ENCODE results near the gene AOX1.
"Not testable (repeated sequence)": the region's sequence is repeated elsewhere in the genome, so short reads cannot be mapped to it uniquely, and the experiment has no call there.

The AOX1 gene

DNA sequence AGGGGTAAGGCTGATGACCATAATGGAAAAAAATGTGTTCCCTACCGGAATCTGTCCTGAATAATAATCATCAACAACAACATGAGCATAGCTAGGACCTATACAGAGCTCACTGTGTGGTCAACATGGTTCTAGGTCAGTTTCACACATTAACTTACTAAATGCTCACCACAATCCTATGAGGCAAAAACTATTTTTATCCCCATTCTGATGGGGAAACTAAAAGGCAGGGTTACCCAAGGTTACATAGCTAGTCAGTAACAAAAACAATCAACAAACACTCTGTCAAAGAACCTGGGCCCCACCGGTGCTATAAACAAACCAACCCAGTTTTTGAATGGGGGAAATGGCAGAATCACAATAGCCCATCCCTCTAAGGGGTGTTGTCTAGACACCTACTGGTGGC, 40.1 kb downstream of the AOX1 start:
- H3K27ac ChIP-seq, result no peak overlapping the region
- TF ChIP-seq, protein P1, sequence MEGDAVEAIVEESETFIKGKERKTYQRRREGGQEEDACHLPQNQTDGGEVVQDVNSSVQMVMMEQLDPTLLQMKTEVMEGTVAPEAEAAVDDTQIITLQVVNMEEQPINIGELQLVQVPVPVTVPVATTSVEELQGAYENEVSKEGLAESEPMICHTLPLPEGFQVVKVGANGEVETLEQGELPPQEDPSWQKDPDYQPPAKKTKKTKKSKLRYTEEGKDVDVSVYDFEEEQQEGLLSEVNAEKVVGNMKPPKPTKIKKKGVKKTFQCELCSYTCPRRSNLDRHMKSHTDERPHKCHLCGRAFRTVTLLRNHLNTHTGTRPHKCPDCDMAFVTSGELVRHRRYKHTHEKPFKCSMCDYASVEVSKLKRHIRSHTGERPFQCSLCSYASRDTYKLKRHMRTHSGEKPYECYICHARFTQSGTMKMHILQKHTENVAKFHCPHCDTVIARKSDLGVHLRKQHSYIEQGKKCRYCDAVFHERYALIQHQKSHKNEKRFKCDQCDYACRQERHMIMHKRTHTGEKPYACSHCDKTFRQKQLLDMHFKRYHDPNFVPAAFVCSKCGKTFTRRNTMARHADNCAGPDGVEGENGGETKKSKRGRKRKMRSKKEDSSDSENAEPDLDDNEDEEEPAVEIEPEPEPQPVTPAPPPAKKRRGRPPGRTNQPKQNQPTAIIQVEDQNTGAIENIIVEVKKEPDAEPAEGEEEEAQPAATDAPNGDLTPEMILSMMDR (conservative IDR thresholded peaks at IDR 0.05), result no peak
- TF ChIP-seq ZFX (IDR thresholded peaks at IDR 0.05), result no peak

DNA sequence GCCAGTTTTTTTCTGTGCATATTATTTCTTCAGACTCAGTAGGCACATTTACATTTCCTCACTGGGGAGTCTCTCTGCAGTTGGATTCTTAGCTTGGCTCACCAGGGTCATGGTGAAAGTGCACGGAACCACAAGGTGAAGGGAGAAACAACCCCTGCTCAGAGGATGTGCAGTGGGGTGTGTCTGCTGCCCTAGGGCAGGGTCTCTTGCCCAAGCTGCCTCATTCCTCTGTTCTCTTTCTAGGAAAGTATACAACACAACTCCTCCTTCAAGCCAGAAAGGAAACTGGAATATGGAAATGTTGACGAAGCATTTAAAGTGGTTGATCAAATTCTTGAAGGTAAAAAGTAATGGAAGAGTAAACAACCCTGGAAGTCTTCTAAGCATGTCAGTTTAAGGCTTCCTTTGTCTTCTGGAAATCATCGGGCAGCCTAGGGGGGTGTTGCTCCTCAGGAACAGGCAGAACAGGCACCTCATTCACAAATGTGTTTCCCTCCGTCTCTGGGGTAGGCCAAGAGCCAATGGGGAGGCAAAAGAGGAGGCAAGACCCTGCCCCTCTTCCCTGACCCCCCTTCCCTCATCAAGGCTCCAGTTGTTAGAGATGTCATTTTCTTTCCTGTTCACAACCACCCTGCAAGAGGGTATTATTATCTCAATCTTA, 41.4 kb downstream of the AOX1 start:
- H3K27ac ChIP-seq, result no peak overlapping the region
- no peak for TF ChIP-seq ZFX (IDR thresholded peaks at IDR 0.05)
- TF ChIP-seq, protein P1 (conservative IDR thresholded peaks at IDR 0.05), result no peak

DNA sequence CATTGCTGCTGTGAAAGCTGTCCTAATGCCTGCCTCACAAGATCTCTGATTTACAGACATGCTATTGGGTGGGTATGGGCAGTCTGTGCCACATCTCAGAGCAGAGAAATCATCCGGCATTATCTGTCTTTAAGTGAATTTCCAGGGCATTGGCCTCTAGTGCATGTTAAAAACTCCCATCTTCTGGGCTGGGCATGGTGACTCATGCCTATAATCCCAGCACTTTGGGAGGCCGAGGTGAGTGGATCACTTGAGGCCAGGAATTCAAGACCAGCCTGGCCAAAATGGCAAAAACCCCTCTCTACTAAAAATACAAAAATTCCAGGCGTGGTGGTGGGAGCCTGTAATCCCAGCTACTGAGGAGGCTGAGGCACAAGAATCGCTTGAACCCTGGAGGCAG, 42.6 kb downstream of the AOX1 start:
- H3K27ac ChIP-seq, result not testable (repeated sequence)

DNA sequence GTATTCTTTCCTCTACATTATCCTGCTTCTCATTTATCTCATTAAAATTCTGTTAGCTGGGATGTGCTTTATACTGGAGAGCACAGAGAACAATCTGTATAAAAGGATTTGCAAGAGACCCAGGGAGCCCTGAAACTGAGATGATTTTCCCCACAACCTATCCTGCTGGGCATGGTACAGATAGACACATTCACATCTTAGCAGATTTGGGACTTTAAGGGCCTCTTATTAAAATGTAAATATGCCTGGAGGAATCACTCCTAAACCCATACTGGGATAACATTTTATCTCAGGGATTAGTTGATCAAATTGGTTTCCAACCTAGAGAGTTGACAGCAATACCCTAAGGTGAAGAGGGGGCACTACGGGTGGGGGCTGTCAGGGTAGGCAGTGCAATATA, 45.5 kb downstream of the AOX1 start:
- no peak overlapping the region for H3K27ac ChIP-seq
- TF ChIP-seq, protein P1 (conservative IDR thresholded peaks at IDR 0.05), result no peak
- TF ChIP-seq ZFX (IDR thresholded peaks at IDR 0.05), result no peak

DNA sequence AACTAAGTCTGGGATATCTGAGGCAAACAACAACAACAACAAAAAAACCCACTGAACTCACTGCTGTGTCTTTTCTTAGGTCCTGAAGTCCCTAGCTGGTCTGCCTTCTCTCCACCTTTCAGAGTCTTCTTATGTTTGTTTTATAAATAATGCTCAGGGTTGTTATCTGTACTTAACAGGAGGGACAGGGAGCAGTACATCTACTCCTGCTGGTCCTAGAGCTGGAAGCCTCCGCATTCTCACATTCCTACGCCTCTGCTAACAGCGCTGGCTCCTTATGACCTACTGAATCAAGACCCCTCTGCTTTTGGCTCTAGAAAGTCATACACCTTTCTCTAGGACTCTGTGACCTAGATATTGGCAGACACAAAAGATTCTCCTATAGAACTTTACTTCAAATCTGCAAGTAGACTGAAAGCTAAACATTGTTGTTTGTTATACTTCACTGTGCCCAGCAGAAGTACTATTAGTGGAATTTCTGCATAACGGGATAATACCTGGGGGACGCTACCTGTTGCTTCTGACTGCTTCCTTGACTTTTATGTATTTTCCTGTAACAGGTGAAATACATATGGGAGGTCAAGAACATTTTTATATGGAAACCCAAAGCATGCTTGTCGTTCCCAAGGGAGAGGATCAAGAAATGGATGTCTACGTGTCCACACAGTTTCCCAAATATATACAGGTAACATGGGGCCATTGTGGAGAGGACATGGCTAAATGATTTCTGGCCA, 48.6 kb downstream of the AOX1 start:
- no peak for TF ChIP-seq ZFX (IDR thresholded peaks at IDR 0.05)
- TF ChIP-seq, protein P1 (conservative IDR thresholded peaks at IDR 0.05), result no peak
- no peak overlapping the region for H3K27ac ChIP-seq

DNA sequence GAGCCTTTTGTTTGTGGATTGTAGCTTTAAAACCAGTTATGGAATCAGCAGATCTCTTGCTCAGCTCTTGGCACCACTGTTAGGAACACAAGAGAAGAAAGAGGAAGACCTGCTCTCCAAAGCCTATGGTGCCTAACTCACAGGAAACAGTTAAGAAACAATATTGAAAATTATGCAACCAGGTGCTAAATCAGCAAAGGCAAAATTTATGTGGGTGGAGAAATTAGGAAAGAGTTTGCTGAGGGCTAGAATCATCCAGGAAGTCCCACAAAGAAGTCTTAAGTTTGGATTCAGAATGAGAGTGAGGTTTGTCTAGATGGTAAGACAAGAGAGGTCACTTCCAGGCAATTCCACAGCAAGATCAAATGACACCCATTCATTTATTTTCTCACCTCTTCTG, 49.4 kb downstream of the AOX1 start:
- TF ChIP-seq, protein P1 (conservative IDR thresholded peaks at IDR 0.05), result no peak
- no peak for TF ChIP-seq ZFX (IDR thresholded peaks at IDR 0.05)
- H3K27ac ChIP-seq, result no peak overlapping the region

DNA sequence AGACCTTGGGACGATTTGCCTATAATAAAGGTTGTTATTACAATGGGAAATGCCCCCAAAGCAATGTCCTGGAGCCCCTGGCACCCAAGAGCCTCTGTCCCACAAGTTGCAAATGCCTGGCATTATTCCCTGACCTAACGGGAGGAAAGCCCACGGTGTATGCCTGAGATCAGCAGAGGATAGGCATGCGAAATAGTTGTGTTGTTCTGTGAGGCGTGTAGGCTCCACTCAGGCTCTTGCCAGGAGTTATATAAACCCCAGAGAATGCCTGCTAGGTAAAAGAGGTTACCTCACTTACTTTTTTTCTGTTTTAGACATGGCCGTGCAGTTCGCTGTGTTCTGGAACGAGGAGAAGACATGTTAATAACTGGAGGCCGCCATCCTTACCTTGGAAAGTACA, 52.1 kb downstream of the AOX1 start:
- no peak overlapping the region for H3K27ac ChIP-seq
- TF ChIP-seq, protein P1 (conservative IDR thresholded peaks at IDR 0.05), result no peak
- no peak for TF ChIP-seq ZFX (IDR thresholded peaks at IDR 0.05)

DNA sequence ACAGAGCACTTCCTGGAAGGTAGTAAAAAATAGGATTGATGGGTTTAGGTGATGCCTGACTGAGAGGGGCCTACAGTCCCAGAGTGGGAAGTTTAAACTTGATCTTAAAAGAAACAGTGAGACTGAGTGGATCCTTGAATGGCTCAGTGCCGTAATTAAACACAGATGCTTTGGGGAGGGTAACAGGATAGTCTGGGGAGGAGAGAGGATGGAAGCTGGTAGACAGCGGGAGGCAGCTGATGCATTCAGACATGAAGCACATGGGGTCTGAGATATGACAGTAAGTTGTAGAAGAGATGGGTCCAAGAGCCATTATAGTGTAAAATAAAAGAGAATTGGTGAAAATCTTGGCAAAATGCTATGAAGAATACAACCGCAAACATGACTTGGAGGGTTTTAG, 54.4 kb downstream of the AOX1 start:
- no peak overlapping the region for H3K27ac ChIP-seq
- TF ChIP-seq, protein P1 (conservative IDR thresholded peaks at IDR 0.05), result no peak
- TF ChIP-seq ZFX (IDR thresholded peaks at IDR 0.05), result no peak
